GM18511 (cell line): ENCODE data around the gene CCDC150.

Experiments
- ATAC-seq: cut with Tn5 transposase; IDR thresholded peaks from one replicate; pipeline ENCODE4 v1.9.1; 2021; ENCODE audit warnings: mild to moderate bottlenecking, moderate library complexity; ENCODE audit not compliant: unreplicated experiment

CCDC150 gene

GRCh38 chr2:196759378-196759706 lies 119.8 kb downstream of the CCDC150 start:
- ATAC-seq: no peak

GRCh38 chr2:196767101-196767500 lies 127.6 kb downstream of the CCDC150 start:
- ATAC-seq: no peak
